Ovary (tissue), 3 donors: ENCODE measurements around the gene DNAH8.

ENCODE experiments used
- EP300 ChIP-seq: sonication (generic); formaldehyde crosslinking; IDR thresholded peaks from one replicate; pipeline ENCODE4 v1.6.1; 2017; ENCODE audit warnings: antibody characterized with exemption
- POLR2A ChIP-seq: fragments of 450-650 bp; IDR thresholded peaks from one replicate; pipeline ENCODE4 v1.6.1; 2017; ENCODE audit warnings: antibody characterized with exemption, mild to moderate bottlenecking, moderate library complexity
- TF ChIP-seq, protein P1 (sequence below), 3 donors: fragments of 450-650 bp in 2 of 3; fragments of 200-600 bp in 1 of 3; IDR thresholded peaks; one replicate each; pipeline versions ENCODE4 v1.5.1 to v1.8.0; 2016 to 2022; ENCODE audit warnings: antibody characterized with exemption in 3 of 3, mild to moderate bottlenecking in 1 of 3
- donor health status: DM: no; HTN: no; CAD: no.

DNA sequence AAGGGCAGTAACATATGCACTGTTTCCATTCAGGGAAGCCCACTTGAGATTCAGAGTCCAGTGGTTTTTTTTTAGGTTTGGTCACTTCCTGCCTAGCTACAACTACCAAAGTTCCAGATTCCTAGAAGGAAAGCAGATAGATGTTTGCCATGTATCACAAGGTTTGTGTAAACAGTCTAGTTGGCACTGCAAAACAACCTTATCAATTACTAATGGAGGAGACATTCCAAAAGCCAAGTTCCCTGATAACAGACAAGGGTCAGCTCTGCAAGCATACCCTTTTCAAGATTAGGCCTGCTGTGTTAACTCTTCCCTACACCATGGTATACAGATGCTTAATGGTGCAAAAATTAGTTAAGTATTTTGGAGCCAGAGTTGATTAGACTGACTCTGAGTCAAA lies 192.2 kb downstream of the DNAH8 start:
- TF ChIP-seq EP300 (no peak), POLR2A (no peak)
- TF ChIP-seq, protein P1, sequence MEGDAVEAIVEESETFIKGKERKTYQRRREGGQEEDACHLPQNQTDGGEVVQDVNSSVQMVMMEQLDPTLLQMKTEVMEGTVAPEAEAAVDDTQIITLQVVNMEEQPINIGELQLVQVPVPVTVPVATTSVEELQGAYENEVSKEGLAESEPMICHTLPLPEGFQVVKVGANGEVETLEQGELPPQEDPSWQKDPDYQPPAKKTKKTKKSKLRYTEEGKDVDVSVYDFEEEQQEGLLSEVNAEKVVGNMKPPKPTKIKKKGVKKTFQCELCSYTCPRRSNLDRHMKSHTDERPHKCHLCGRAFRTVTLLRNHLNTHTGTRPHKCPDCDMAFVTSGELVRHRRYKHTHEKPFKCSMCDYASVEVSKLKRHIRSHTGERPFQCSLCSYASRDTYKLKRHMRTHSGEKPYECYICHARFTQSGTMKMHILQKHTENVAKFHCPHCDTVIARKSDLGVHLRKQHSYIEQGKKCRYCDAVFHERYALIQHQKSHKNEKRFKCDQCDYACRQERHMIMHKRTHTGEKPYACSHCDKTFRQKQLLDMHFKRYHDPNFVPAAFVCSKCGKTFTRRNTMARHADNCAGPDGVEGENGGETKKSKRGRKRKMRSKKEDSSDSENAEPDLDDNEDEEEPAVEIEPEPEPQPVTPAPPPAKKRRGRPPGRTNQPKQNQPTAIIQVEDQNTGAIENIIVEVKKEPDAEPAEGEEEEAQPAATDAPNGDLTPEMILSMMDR (IDR thresholded peaks at IDR 0.05): no peak
